Raji (cell line): ENCODE measurements around the gene FOXL3.

ENCODE experiments used
- POLR2A ChIP-seq: IDR thresholded peaks from 2 replicates; pipeline ENCODE4 v1.6.1; 2011; ENCODE audit warnings: low read depth, low read length, control low read depth; ENCODE audit not compliant: insufficient read depth

Gene FOXL3

GRCh38 chr7:293681-294439, 3.9 kb downstream of the FOXL3 start:
- no peak for TF ChIP-seq POLR2A

GRCh38 chr7:294440-295154, 4.6 kb downstream of the FOXL3 start:
- TF ChIP-seq POLR2A: no peak

DNA sequence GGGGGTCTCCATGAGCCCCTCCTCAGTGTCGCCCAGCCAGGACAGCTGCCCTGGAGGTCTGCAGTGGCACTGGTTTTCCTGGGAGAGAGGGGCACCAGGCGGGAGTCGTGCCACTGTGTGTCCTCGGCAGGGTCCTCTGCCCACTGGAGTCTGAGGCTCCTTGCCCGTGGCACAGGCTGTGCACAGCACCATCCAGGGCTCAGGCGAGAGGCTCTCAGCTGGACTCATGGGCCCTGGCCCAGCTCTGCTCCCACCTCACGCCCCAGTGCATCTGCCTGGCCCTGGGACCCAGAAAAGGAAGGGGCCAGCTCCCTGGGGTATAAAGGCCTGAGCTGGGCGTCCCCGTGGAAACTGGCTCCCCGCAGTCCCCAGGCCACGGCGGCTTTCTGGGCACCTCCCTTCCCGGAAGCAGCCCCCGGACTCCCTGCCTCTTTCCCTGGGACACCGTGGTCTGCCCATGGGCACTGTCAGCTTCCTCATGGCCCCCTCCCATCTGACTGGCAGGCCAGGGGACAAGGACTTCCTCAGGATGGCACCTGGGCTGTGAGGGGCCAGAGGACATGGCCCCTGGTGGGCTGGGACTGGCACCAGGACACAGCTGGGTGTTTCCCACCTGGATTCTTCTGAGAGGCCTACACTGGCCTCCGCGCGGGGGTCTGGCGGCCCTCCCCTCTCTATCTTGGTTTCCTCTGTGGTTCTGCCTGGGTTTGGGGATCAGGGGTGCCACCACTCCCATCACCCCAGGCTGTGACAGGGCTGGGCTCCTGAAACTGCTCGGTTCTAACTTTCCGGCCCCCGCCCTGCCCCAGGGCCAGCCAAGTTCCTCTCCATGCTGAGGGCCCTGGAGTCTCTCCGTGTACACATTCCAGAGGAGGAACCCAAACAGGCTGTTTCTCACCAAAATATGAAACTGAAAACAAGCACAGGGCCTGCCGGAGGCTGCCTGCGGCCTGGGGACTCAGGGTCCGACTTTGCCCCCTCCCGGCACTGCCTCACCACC, 5.5 kb downstream of the FOXL3 start:
- TF ChIP-seq POLR2A: no peak

DNA sequence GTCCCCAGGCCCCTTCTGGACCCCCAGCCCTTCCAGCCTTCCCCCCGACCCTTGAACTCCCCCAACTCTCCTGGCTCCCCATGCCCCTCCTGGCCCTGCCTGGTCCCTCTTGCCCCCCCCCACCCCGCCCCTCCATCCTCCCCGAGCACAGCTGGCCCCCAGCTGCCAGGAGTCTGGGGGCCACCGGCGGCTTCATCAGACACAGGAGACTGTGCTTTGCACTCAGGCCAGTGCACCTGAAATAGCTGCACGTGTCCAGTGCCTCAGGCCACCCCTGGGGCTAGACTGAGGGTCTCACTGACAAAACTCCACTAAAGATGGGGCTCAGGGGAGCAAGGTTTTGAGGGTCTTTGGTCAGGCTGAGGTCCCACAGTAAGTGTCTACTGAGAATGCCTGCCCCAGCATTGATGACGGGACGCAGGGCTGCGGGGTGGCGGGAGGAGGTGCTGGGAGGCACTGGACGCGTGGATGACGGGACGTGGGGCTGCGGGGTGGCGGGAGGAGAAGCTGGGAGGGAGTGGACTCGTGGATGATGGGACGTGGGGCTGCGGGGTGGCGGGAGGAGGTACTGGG, 6.5 kb downstream of the FOXL3 start:
- no peak for TF ChIP-seq POLR2A

- no peak for TF ChIP-seq POLR2A
Observed at GRCh38 chr7:297611-298374, 7.8 kb downstream of the FOXL3 start.

DNA sequence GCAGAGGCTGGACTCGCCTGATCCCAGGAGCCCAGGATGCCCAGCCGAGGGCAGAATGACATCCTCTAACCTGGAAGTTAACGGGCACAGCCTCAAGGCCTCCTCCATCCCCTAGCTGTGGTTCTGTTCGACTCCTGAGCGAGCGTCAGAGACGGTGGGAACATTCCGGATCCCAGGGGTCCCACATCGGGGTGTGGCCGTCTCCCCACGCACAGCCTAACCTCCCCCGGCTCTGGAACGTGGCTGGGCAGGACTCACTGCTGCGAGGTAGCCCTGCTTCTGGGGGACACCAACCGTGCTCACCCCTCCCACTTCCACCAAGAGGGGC, 8.4 kb downstream of the FOXL3 start:
- TF ChIP-seq POLR2A: no peak

DNA sequence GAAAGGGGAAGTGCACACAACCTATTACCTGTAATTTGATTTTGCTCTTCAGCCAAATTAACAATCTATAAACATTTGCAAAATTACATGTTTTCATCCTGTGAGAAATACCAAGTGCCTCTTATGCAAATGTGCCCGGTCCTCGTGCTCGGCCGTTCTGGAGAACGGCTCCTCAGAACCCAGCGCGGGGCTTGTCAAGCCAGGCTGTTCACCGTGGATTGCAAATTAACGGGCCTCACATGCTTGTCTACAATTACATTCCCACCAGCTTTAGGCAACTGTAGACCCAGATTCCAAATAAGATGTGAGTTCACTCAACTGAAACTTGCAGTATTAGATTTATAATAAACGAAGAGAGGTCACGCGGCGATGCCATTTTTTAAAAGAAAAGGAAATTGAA, 8.8 kb downstream of the FOXL3 start:
- no peak for TF ChIP-seq POLR2A

- no peak for TF ChIP-seq POLR2A
Observed at GRCh38 chr7:299169-299568, 9.2 kb downstream of the FOXL3 start.

GRCh38 chr7:299628-300027, 9.7 kb downstream of the FOXL3 start:
- TF ChIP-seq POLR2A: no peak

DNA sequence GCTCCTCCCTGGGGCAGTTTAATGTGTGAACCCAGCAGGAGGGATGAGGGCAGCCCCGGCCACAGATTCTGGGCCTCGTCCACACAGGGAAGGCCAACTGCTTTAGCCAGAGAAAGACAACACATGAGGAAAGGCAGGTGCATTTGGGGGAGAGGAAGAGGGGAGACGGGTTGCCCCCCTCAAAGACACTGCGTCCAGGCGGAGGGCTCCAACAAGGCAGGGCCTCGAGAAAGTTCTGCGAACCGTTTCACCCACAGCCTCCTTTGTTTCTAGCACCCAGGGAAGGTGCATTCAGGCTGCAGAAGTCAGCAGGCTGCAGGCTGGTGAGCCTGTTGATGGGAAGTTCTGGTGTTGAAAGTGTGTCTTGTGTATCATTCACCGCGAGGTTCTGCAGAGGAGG, 10.1 kb downstream of the FOXL3 start:
- TF ChIP-seq POLR2A: no peak

DNA sequence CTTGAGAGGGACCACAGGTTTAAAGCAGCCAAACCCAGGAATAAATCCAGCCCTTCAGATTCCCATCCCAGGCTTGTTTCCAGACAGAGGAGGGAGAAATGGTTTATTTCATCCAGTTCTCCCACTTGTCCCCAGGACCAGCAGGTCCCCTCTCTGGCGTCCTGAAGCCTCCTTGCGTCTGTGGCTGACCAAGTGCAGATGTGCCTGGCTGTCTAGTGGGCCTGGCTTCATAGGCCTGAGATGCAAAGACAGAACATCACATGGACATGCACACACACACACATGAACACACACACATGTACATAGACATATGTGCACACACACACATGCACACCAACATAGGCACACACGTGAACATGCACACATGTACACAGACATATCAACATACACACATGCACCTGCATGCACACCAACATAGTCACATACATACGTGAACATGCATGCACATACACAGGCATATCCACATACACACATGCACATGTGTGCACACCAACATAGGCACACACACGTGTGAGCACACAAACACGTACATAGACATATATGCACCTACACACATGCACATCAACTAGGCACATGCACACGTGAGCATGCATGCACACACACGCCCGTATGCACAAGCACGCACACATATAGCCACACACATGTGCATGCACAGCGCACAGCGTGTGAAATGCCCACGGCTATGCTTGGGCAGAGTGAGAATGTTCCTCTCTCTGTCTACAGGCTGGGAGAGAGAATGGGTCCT, 10.7 kb downstream of the FOXL3 start:
- TF ChIP-seq POLR2A: no peak

DNA sequence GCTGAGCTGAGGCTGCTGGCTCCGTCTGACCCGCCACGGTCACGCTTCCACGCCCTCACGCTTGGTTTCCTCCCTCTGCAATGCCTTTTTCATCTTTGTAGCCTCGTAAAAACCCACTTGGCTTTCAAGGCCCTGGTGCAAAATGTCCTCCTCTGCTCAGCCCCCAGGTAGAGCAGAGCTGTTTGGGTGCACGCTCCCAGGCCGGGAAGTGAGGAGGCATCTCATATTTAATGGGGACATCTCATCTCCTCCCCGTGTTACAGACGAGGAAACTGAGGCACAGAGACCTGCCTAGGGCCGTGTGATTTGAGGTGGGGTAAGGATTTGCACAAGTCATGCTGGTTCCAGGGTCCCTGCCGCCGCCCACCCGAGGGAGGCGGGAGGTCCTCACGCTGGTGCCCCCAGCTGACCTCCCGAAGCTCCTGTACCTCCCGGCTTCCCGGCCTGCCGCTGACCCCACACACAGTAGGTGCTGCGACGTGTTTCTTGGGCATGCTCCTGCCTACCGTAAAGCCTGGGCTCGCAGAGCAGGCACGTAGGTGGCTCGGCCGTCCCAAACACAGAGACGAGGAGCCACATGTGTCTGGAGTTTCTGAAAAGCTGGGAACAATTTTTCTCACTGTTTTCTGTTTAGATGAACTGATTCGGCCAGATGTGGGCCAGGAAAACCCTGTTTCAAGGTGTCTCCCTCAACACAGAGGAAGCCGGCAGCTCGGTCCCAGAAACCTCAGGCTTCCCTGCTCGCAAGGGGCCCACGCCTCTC, 11.5 kb downstream of the FOXL3 start:
- no peak for TF ChIP-seq POLR2A
